Fibroblast of the aortic adventitia (primary cell): ENCODE results near the gene APBA2. TPM values are rescaled to one million over a fixed set of nuclear protein-coding genes. Genes with fewer than 3 reads are reported as not detected.

ENCODE experiments used
- DNase-seq: peaks from one replicate; pipeline ENCODE4 v3.0.0-alpha.2; 2010; ENCODE audit warnings: low read depth
- H3K4me3 ChIP-seq: 2 replicates; pipeline ENCODE4 v1.5.1; 2011; ENCODE audit warnings: low read depth, mild to moderate bottlenecking, control low read depth, low read length, moderate library complexity
- CTCF ChIP-seq: IDR thresholded peaks from 2 replicates; pipeline ENCODE4 v1.5.1; 2011; ENCODE audit warnings: mild to moderate bottlenecking, low read length, control low read depth, inconsistent platforms; ENCODE audit not compliant: insufficient read depth
- total RNA-seq: library from RNA; depleted of rRNA; stranded (reverse); fragments of >200 nt; gene quantifications from 2 replicates; pipeline ENCODE4 v1.2.3, GENCODE V29; 2012; ENCODE audit warnings: low replicate concordance

The APBA2 gene
- total RNA-seq, 1 donor: 1.8 TPM

- no peak for TF ChIP-seq CTCF
- H3K4me3 ChIP-seq: no peak overlapping the region
- no peak for DNase-seq
Measured at GRCh38 chr15:28969511-28970085, 83.8 kb downstream of the APBA2 start.

- no peak overlapping the region for H3K4me3 ChIP-seq
- DNase-seq: no peak
- TF ChIP-seq CTCF: no peak
Measured at GRCh38 chr15:28974142-28974541, 88.4 kb downstream of the APBA2 start.

GRCh38 chr15:28975766-28976179, 90.0 kb downstream of the APBA2 start:
- no peak overlapping the region for H3K4me3 ChIP-seq
- peak; percentile 25 for DNase-seq
- TF ChIP-seq CTCF: peak; percentile 58

- DNase-seq: peak; percentile 83
- no peak for TF ChIP-seq CTCF
- no peak overlapping the region for H3K4me3 ChIP-seq
Measured at GRCh38 chr15:28977377-28978010, 91.7 kb downstream of the APBA2 start.

GRCh38 chr15:28978011-28978378, 92.2 kb downstream of the APBA2 start:
- no peak for TF ChIP-seq CTCF
- H3K4me3 ChIP-seq: no peak overlapping the region
- no peak for DNase-seq

GRCh38 chr15:28978661-28979060, 92.9 kb downstream of the APBA2 start:
- no peak for DNase-seq
- no peak for TF ChIP-seq CTCF
- no peak overlapping the region for H3K4me3 ChIP-seq
